ENCODE measurements around the gene MYLIP. TPM values are rescaled to one million over a fixed set of nuclear protein-coding genes. Genes with fewer than 3 reads are reported as not detected.

MYLIP gene
- total RNA-seq, 1 donor: 35.8 TPM

- DNase-seq (ENCODE audit: low read depth in 2 of 3, low spot score in 2 of 3): no peak
These were observed 21.7 kb upstream of the MYLIP start for GRCh38 chr6:16106991-16107787.

- no peak for DNase-seq (ENCODE audit: low read depth in 2 of 3, low spot score in 2 of 3)
These were observed 20.5 kb upstream of the MYLIP start for GRCh38 chr6:16108419-16108818.

- no peak for DNase-seq (ENCODE audit: low read depth in 2 of 3, low spot score in 2 of 3)
These were observed 19.8 kb upstream of the MYLIP start for GRCh38 chr6:16108921-16109658.

- DNase-seq (ENCODE audit: low read depth in 2 of 3, low spot score in 2 of 3): no peak
These were observed 19.1 kb upstream of the MYLIP start for GRCh38 chr6:16109659-16110305.

GRCh38 chr6:16118825-16119224, 10.1 kb upstream of the MYLIP start:
- DNase-seq (ENCODE audit: low read depth in 2 of 3, low spot score in 2 of 3): no peak

GRCh38 chr6:16121339-16121738, 7.5 kb upstream of the MYLIP start:
- no peak for DNase-seq (ENCODE audit: low read depth in 2 of 3, low spot score in 2 of 3)

GRCh38 chr6:16122197-16122596, 6.7 kb upstream of the MYLIP start:
- DNase-seq (ENCODE audit: low read depth in 2 of 3, low spot score in 2 of 3): no peak

GRCh38 chr6:16124198-16125180, 4.4 kb upstream of the MYLIP start:
- DNase-seq (ENCODE audit: low read depth in 2 of 3, low spot score in 2 of 3): no peak

GRCh38 chr6:16126056-16126455, 2.8 kb upstream of the MYLIP start:
- DNase-seq (ENCODE audit: low read depth in 2 of 3, low spot score in 2 of 3): no peak

GRCh38 chr6:16126861-16127260, 2.0 kb upstream of the MYLIP start:
- no peak for DNase-seq (ENCODE audit: low read depth in 2 of 3, low spot score in 2 of 3)

GRCh38 chr6:16127471-16127870, 1.4 kb upstream of the MYLIP start:
- DNase-seq (ENCODE audit: low read depth in 2 of 3, low spot score in 2 of 3): no peak

GRCh38 chr6:16129623-16130401, 926 bp downstream of the MYLIP start:
- DNase-seq (ENCODE audit: low read depth in 2 of 3, low spot score in 2 of 3): peak in 1 of 3 donors; percentile 16

- DNase-seq (ENCODE audit: low read depth in 2 of 3, low spot score in 2 of 3): peak in 1 of 3 donors; percentile 16
These were observed 1.6 kb downstream of the MYLIP start for GRCh38 chr6:16130437-16130891.

GRCh38 chr6:16130932-16131387, 2.1 kb downstream of the MYLIP start:
- peak; percentile 30 to 89 (median 78) for DNase-seq (ENCODE audit: low read depth in 2 of 3, low spot score in 2 of 3)

- no peak for DNase-seq (ENCODE audit: low read depth in 2 of 3, low spot score in 2 of 3)
These were observed 4.0 kb downstream of the MYLIP start for GRCh38 chr6:16132909-16133308.

- no peak for DNase-seq (ENCODE audit: low read depth in 2 of 3, low spot score in 2 of 3)
These were observed 5.5 kb downstream of the MYLIP start for GRCh38 chr6:16134430-16134829.

GRCh38 chr6:16135066-16135465, 6.2 kb downstream of the MYLIP start:
- DNase-seq (ENCODE audit: low read depth in 2 of 3, low spot score in 2 of 3): no peak

GRCh38 chr6:16136091-16136490, 7.2 kb downstream of the MYLIP start:
- DNase-seq (ENCODE audit: low read depth in 2 of 3, low spot score in 2 of 3): no peak

Measured in hematopoietic multipotent progenitor cell (in vitro differentiated cells).